ENCODE measurements around the gene CLEC4D.

DNA sequence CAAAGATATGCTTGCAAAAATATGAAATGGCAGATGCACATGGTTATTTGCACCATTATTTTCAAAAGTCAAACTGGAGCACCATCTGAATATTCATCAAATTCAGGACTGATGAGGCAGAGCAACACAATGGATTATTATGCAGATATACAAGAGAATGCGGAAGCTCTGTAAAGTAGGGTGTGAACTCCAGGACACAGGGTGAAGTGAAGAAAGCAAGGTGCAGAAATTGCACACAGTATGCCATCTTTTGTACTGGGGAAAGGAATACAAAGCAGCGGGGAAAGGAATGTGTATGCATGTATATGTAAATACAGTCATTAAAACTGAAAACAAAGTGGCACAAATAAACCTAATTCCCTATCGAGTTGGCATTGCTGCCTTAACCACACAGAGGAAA is 50.1 kb downstream of the CLEC4D start:
- TF ChIP-seq, protein P1, sequence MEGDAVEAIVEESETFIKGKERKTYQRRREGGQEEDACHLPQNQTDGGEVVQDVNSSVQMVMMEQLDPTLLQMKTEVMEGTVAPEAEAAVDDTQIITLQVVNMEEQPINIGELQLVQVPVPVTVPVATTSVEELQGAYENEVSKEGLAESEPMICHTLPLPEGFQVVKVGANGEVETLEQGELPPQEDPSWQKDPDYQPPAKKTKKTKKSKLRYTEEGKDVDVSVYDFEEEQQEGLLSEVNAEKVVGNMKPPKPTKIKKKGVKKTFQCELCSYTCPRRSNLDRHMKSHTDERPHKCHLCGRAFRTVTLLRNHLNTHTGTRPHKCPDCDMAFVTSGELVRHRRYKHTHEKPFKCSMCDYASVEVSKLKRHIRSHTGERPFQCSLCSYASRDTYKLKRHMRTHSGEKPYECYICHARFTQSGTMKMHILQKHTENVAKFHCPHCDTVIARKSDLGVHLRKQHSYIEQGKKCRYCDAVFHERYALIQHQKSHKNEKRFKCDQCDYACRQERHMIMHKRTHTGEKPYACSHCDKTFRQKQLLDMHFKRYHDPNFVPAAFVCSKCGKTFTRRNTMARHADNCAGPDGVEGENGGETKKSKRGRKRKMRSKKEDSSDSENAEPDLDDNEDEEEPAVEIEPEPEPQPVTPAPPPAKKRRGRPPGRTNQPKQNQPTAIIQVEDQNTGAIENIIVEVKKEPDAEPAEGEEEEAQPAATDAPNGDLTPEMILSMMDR (IDR thresholded peaks at IDR 0.05): no peak
- no peak for TF ChIP-seq POLR2A (IDR thresholded peaks at IDR 0.05)
- no peak for TF ChIP-seq EP300 (IDR thresholded peaks at IDR 0.05)

Data from ovary (tissue), 3 donors.